ENCODE results near the gene PXDC1.

PXDC1 gene

DNA sequence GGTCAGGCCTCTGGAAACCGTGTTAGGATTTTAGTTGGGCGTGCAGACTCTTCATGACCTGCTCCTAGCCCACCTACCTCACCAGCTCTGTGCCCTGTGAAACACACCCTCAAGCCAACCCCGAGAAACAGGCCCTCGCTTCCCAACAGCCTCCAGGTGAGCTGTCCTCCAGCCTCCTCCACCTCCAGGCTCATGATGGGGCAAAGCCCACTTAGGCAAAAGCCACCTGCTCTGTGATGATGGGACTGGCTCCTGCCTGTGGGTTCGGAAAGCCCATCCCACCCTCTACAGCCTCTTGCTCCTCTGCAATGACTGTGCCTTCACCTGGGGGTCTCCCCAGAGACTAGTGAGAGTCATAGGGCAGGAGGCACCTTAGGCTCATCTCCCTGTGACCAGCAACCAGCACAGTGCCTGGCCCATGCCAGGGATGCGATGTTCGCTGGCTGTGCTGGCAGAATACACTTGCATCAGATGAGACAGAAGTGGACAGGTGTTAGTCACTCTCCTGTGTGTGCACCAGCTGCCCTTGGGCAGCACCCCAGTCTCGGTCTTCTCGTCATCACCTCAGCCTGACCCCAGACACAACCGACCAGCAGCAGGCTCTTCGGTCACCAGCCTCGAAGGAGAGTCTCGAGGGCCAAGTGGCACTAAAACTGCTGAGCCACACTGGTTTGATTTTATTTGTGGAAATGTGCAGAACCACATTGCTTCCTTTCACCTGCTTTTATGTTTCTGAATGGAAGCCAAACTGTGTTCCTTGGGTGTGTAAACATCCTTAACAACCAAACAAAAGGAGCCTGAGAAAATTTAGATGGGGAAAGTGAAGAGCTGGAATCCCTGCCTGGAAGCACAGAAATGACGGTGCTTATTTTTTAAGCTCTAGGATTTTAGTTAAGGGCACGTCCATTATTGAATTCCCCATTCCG lies 10.7 kb downstream of the PXDC1 start:
- no peaks in the 10 kb centered on the region for H3K9me3 ChIP-seq (ENCODE audit: control insufficient read depth, low read length)
- H3K4me1 ChIP-seq (ENCODE audit: control insufficient read depth, insufficient read depth, low read length): peaks cover 3% of the 10 kb centered on the region
- H3K27ac ChIP-seq (ENCODE audit: insufficient read depth, low read depth, low read length, poor library complexity, severe bottlenecking): no peak overlapping the region
- H3K36me3 ChIP-seq (ENCODE audit: control insufficient read depth, insufficient read depth, low read length): no peaks in the 10 kb centered on the region
- H3K27me3 ChIP-seq (ENCODE audit: control insufficient read depth, insufficient read depth, low read length, poor library complexity, severe bottlenecking): peaks cover 10% of the 10 kb centered on the region
- 92 to 94% methylated on average over 16 of the region's 16 CpGs for WGBS, 2 experiments
- no peak overlapping the region for H3K4me3 ChIP-seq (ENCODE audit: insufficient read depth, low read depth, low read length)

DNA sequence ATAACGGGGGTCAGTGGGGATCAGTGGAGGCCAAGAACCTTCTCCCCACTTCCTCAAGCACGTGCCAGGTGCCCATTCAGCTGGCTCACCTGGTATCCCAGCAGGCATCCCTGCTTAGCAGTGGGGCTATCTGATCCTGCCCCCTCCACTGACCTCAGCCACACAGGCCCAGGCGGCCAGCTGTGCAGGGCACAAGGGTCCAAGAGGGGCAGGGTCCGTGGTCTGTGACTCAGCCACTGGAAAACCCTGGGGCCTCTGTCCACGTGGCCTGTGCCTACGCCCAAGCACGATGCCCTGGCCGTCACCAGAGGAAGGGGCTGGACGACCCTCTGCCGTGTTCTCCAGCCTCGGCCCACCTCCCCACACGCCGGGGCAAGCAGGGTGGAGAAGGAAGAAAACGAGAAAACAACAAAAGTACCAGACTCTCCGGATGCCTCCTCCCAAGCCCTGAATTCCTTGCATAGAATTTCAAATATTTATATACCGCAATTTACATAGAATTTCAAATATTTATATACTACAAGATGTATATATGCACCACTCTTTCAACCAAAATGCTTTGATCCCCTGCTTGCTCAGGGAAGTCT lies 12.1 kb downstream of the PXDC1 start:
- H3K4me3 ChIP-seq (ENCODE audit: insufficient read depth, low read depth, low read length): no peak overlapping the region
- H3K36me3 ChIP-seq (ENCODE audit: control insufficient read depth, insufficient read depth, low read length): no peaks in the 10 kb centered on the region
- no peak overlapping the region for H3K27ac ChIP-seq (ENCODE audit: insufficient read depth, low read depth, low read length, poor library complexity, severe bottlenecking)
- peaks cover 10% of the 10 kb centered on the region for H3K27me3 ChIP-seq (ENCODE audit: control insufficient read depth, insufficient read depth, low read length, poor library complexity, severe bottlenecking)
- WGBS, 2 experiments: 85 to 87% methylated on average over 13 to 14 of the region's 16 CpGs
- peaks cover 3% of the 10 kb centered on the region for H3K9me3 ChIP-seq (ENCODE audit: control insufficient read depth, low read length)
- peaks cover 3% of the 10 kb centered on the region for H3K4me1 ChIP-seq (ENCODE audit: control insufficient read depth, insufficient read depth, low read length)

DNA sequence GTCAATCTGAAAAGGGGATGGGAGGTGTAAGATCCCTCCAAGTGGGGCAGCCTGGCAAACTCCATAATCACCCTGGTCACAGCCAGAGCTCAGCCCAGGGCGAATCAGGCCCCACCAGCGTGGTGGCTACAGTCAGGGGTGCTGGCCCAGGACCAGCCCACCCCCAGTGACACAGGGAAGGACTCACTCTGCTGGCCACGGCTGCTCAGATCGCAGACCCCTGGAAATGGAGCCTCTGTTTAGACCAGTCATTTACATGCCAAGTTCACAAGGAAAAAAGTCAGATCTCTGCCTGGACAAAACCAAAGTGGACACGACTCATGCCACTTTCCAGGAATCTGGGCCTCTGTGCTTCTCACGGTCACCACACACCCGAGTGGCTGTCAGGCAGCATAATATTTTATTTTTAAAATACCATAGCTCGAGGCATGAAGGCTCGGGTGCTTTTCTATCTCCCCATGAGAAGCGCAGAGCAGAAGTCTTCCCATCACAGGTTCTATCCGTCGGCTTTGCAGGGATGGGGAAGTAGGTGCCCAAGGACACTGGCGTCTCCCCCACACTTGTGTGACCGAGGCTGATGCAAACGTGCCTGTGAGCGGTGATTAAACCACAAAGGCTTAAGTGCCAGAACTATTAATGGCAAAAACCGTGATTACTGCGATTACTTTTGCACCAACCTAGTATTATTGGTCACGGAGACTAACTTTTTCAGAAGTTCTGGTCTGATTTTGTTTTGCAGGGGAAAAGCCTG lies 13.0 kb downstream of the PXDC1 start:
- WGBS, 2 experiments: 95% methylated on average over 19 of the region's 19 CpGs
- Histone ChIP-seq H3K4me3 (ENCODE audit: insufficient read depth, low read depth, low read length) (no peak overlapping the region), H3K4me1 (ENCODE audit: control insufficient read depth, insufficient read depth, low read length) (peaks cover 3% of the 10 kb centered on the region), H3K9me3 (ENCODE audit: control insufficient read depth, low read length) (peaks cover 3% of the 10 kb centered on the region), H3K36me3 (ENCODE audit: control insufficient read depth, insufficient read depth, low read length) (no peaks in the 10 kb centered on the region), H3K27ac (ENCODE audit: insufficient read depth, low read depth, low read length, poor library complexity, severe bottlenecking) (no peak overlapping the region), H3K27me3 (ENCODE audit: control insufficient read depth, insufficient read depth, low read length, poor library complexity, severe bottlenecking) (peaks cover 10% of the 10 kb centered on the region)

DNA sequence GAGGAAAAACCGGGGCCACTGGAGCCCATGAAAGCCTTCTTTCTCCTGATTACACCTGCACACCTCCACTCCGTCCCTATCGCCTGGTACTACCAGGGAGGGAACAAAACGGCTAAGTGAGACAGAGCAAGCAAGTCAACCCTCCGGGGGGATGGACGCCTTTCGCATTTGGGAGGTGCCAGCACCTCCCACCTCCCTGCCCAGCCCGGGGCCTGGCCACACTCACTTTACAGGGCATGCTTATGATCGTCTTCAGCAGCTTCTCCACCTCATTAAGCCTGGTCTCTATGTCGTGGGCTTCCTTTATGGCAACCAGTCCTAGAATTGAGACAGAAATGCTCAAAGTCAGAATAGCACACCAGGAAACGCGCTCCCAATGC lies 13.7 kb downstream of the PXDC1 start:
- Histone ChIP-seq H3K27ac (ENCODE audit: insufficient read depth, low read depth, low read length, poor library complexity, severe bottlenecking) (no peak overlapping the region), H3K4me1 (ENCODE audit: control insufficient read depth, insufficient read depth, low read length) (peaks cover 2% of the 10 kb centered on the region), H3K27me3 (ENCODE audit: control insufficient read depth, insufficient read depth, low read length, poor library complexity, severe bottlenecking) (peaks cover 10% of the 10 kb centered on the region), H3K4me3 (ENCODE audit: insufficient read depth, low read depth, low read length) (no peak overlapping the region), H3K9me3 (ENCODE audit: control insufficient read depth, low read length) (peaks cover 3% of the 10 kb centered on the region), H3K36me3 (ENCODE audit: control insufficient read depth, insufficient read depth, low read length) (no peaks in the 10 kb centered on the region)
- WGBS, 2 experiments: 91 to 93% methylated on average over 12 of the region's 12 CpGs

DNA sequence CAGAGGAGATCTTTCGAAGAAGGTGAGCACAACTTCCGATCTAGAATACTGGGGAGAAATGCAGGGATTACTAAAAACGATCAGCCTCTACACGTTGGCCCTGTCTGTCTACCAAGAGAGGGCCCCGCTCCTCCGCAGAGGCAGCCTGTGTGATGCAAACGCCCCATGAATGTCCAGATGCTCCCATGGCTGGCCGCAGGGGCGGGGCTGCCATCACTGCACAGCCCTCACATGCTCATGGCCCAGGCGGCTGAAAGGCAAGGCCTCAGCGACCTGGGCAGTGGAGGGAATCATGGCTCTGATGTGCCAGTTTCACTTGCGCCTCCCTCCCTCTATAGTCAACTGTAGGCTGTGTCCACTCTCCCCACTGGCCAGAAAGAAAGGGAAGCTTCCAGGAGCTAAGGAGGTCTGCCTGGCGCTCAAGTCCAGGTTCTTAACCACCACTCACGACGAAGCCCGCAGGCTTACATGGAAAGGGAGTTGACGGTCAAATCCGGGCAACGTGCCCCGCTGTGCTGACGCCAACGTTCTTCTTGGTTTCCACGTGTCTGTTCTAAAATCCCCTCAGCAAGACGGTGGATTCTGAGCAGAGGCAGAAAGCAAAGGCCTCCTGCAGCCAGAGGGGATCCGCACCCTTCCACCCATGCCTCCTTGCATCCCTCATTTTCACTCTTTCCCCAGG lies 14.2 kb downstream of the PXDC1 start:
- H3K4me1 ChIP-seq (ENCODE audit: control insufficient read depth, insufficient read depth, low read length): no peaks in the 10 kb centered on the region
- no peak overlapping the region for H3K4me3 ChIP-seq (ENCODE audit: insufficient read depth, low read depth, low read length)
- peaks cover 3% of the 10 kb centered on the region for H3K9me3 ChIP-seq (ENCODE audit: control insufficient read depth, low read length)
- peaks cover 9% of the 10 kb centered on the region for H3K27me3 ChIP-seq (ENCODE audit: control insufficient read depth, insufficient read depth, low read length, poor library complexity, severe bottlenecking)
- H3K36me3 ChIP-seq (ENCODE audit: control insufficient read depth, insufficient read depth, low read length): no peaks in the 10 kb centered on the region
- WGBS, 2 experiments: 89 to 90% methylated on average over 25 of the region's 25 CpGs
- no peak overlapping the region for H3K27ac ChIP-seq (ENCODE audit: insufficient read depth, low read depth, low read length, poor library complexity, severe bottlenecking)

DNA sequence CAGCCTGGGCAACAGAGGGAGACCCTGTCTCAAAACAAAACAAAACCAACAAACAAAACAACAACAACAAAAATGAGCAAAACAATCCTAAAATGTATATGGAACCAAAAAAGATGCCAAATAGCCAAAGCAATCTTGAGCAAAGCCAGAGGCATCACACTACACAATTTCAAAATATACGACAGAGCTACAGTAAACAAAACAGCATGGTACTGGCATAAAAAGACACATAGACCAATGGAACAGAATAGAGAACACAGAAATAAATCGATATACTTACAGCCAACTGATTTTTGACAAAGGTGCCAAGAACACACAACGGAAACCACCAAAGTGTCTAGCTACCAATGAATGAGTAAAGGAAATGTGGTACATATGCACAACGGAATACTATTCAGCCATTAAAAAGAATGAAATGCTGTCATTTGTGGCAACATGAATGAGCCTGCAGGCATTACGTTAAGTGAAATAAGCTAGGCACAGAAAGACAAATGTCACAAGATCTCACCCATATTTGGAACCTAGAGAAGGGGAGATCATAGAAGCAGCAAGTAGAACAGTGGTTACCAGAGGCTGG lies 16.4 kb downstream of the PXDC1 start:
- Histone ChIP-seq H3K36me3 (ENCODE audit: control insufficient read depth, insufficient read depth, low read length) (no peaks in the 10 kb centered on the region), H3K4me3 (ENCODE audit: insufficient read depth, low read depth, low read length) (no peak overlapping the region), H3K27ac (ENCODE audit: insufficient read depth, low read depth, low read length, poor library complexity, severe bottlenecking) (no peak overlapping the region), H3K9me3 (ENCODE audit: control insufficient read depth, low read length) (peaks cover 3% of the 10 kb centered on the region), H3K27me3 (ENCODE audit: control insufficient read depth, insufficient read depth, low read length, poor library complexity, severe bottlenecking) (no peaks in the 10 kb centered on the region), H3K4me1 (ENCODE audit: control insufficient read depth, insufficient read depth, low read length) (peaks cover 3% of the 10 kb centered on the region)
- 94 to 95% methylated on average over 5 of the region's 5 CpGs for WGBS, 2 experiments

DNA sequence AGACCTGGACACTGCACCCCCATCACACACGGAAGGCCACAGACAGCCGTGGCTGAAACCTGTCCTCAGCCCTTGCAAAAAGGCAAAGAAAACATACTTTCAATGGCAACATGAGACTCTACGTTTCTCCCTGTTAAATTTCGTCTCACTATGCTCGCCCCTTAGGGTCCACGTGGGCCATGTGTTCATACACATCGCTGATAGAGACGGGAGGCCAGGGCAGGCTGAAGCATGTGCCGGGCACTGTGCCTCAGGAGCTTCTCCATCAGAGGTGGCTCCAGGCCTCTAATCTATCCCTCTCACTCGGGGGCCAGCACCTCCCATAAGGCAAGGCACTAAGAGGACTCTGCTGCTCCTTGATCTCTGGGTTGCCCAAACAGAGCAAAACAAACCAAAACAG lies 17.5 kb downstream of the PXDC1 start:
- Histone ChIP-seq H3K4me1 (ENCODE audit: control insufficient read depth, insufficient read depth, low read length) (peaks cover 3% of the 10 kb centered on the region), H3K4me3 (ENCODE audit: insufficient read depth, low read depth, low read length) (no peak overlapping the region), H3K27ac (ENCODE audit: insufficient read depth, low read depth, low read length, poor library complexity, severe bottlenecking) (no peak overlapping the region), H3K36me3 (ENCODE audit: control insufficient read depth, insufficient read depth, low read length) (no peaks in the 10 kb centered on the region), H3K27me3 (ENCODE audit: control insufficient read depth, insufficient read depth, low read length, poor library complexity, severe bottlenecking) (no peaks in the 10 kb centered on the region), H3K9me3 (ENCODE audit: control insufficient read depth, low read length) (peaks cover 3% of the 10 kb centered on the region)
- 93 to 95% methylated on average over 10 of the region's 10 CpGs for WGBS, 2 experiments

DNA sequence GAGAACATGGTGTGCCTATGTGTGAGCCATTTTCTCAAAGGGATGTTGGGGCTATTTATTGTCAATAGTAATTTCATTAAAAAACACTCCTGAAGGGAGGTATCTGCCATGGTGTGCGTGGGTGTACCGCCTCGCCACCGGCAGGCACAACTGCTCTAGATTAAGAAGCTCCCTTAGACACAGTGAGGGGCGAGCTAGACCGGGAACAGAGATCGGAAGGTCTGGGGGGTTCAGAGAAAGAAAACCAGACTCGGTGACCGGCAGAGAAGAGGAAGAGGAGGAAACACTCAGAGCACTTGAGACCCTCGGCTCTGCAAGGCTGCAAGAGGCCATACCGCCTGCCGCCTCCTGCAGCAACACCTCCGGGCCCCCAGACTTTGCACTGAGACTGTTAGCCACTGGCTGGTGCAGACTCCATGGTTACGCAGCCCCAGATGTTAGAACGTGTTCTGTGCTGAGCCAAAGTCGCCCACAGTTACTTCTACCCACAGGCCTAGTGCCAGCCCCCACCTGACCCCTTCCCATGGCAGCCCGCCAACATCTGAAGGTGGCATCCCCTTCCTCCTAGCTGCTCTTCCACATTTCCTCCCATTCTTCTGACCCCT lies 18.1 kb downstream of the PXDC1 start:
- Histone ChIP-seq H3K4me1 (ENCODE audit: control insufficient read depth, insufficient read depth, low read length) (peaks cover 3% of the 10 kb centered on the region), H3K9me3 (ENCODE audit: control insufficient read depth, low read length) (peaks cover 3% of the 10 kb centered on the region), H3K36me3 (ENCODE audit: control insufficient read depth, insufficient read depth, low read length) (no peaks in the 10 kb centered on the region), H3K27me3 (ENCODE audit: control insufficient read depth, insufficient read depth, low read length, poor library complexity, severe bottlenecking) (no peaks in the 10 kb centered on the region), H3K27ac (ENCODE audit: insufficient read depth, low read depth, low read length, poor library complexity, severe bottlenecking) (no peak overlapping the region), H3K4me3 (ENCODE audit: insufficient read depth, low read depth, low read length) (no peak overlapping the region)
- WGBS, 2 experiments: 93 to 96% methylated on average over 17 of the region's 17 CpGs

DNA sequence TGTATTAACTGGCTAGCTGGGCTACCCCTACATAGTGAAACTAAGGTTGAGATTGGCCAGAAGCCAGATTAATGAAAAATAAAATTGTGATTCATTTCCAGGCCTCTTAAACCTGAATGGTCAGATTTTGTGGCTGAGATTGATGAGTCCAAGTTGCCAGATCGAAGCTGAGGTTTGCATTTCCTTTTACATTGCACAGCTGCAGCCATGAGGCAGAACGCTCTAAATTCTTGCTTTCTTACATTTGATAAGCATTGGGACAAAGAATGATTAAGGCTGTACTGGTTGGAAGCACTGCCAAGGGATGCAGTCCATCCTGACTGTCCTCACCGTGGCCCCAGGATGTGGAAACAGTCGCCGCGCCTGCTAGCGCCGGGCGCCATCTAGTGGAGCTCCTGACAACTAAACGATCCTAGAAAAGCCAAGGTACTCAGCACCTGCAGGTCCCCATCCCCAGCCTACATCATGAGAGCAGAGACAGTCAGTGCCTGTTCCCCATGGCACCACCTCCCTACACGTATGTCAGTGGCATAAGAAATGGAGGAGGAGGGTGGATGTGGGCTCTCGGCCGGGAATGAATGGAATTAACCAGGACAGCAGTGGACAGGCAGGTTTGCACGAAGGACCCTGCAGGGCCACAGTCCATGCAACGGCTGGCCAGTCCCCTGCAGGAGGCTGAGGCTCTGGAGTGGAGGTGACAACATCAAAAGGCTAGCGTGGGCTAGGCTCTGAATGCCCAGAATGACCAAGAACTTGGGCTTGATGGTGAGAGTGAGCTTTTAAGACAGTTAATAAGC lies 19.0 kb downstream of the PXDC1 start:
- Histone ChIP-seq H3K4me3 (ENCODE audit: insufficient read depth, low read depth, low read length) (no peak overlapping the region), H3K36me3 (ENCODE audit: control insufficient read depth, insufficient read depth, low read length) (no peaks in the 10 kb centered on the region), H3K4me1 (ENCODE audit: control insufficient read depth, insufficient read depth, low read length) (peaks cover 3% of the 10 kb centered on the region), H3K27me3 (ENCODE audit: control insufficient read depth, insufficient read depth, low read length, poor library complexity, severe bottlenecking) (no peaks in the 10 kb centered on the region), H3K9me3 (ENCODE audit: control insufficient read depth, low read length) (peaks cover 3% of the 10 kb centered on the region), H3K27ac (ENCODE audit: insufficient read depth, low read depth, low read length, poor library complexity, severe bottlenecking) (no peak overlapping the region)
- WGBS, 2 experiments: 23% methylated on average over 16 of the region's 16 CpGs

Measured in ectodermal cell (in vitro differentiated cells).